ENCODE data around the gene CFAP299.

The CFAP299 gene

GRCh38 chr4:80500613-80501012, 165.1 kb downstream of the CFAP299 start:
- DNase-seq = no peak
- TF ChIP-seq GATA1 (IDR thresholded peaks at IDR 0.05; ENCODE audit: low read depth, low read length) = no peak
- no peak for TF ChIP-seq POLR2A (IDR thresholded peaks at IDR 0.05; ENCODE audit: low read length)

DNA sequence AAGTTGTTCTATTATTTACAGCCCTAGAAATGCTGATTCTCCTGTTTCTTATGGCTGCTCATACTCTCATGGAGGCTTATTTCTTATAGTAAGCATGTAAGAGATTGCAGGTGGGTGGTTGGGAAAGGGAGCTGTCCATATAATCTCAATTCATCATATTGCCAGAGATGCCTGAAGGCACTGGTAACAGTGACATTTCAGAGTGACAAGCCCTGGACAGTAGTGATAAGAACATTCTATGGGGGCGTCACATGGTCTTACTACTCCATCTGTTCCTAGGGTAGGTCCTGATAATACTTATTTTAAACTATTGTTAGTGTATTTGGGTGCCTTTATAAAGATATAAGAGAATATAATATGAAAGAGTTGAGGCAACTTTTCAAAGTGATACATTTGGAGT, 171.5 kb downstream of the CFAP299 start:
- peak; percentile 69 to 91 for DNase-seq
- TF ChIP-seq GATA1 (IDR thresholded peaks at IDR 0.05; ENCODE audit: low read depth, low read length) (no peak), POLR2A (IDR thresholded peaks at IDR 0.05; ENCODE audit: low read length) (no peak)

GRCh38 chr4:80507507-80507906, 172.0 kb downstream of the CFAP299 start:
- DNase-seq = peak; percentile 39 to 60
- TF ChIP-seq POLR2A (IDR thresholded peaks at IDR 0.05; ENCODE audit: low read length) (no peak), GATA1 (IDR thresholded peaks at IDR 0.05; ENCODE audit: low read depth, low read length) (no peak)

DNA sequence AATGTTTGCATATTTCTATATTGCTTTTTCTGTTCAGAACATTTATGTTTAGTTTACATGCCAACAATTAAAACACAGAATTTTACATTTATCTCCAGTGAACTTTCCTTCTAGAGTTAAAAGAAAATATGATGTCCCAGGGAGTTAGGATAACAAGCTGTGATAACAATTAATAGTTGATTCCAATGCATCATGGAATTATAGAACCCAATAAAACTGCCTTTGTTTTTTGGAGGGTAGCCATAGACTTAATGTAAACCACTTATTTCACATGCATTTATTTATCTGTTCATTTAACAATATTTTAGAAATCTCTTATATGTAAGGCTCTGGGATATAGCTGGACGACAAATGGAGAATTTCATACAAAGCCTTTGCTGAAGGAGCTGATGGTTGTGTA, 180.0 kb downstream of the CFAP299 start:
- DNase-seq = no peak
- TF ChIP-seq POLR2A (IDR thresholded peaks at IDR 0.05; ENCODE audit: low read length) (no peak), GATA1 (IDR thresholded peaks at IDR 0.05; ENCODE audit: low read depth, low read length) (no peak)

- DNase-seq = no peak
- no peak for TF ChIP-seq POLR2A (IDR thresholded peaks at IDR 0.05; ENCODE audit: low read length)
- no peak for TF ChIP-seq GATA1 (IDR thresholded peaks at IDR 0.05; ENCODE audit: low read depth, low read length)
Observed at GRCh38 chr4:80521438-80521837, 185.9 kb downstream of the CFAP299 start.

DNA sequence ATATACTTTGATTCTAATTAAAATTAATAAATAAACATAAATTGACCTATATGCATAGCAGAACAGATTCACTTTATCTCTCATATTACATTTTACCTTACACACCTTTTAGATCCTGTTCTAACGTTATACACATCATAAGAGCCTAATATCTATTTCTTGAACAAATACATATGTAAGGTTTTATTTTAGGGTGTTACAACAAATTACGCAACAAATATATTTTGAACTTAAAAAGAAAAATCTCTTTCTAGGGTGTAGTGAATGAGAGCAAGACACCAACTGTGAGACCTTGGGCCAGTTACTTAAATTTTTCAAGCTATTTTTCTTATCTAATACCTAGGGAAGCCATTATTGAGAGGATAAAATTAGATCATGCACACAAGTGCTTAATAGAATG, 191.2 kb downstream of the CFAP299 start:
- TF ChIP-seq POLR2A (IDR thresholded peaks at IDR 0.05; ENCODE audit: low read length) (no peak), GATA1 (IDR thresholded peaks at IDR 0.05; ENCODE audit: low read depth, low read length) (no peak)

GRCh38 chr4:80529026-80529425, 193.5 kb downstream of the CFAP299 start:
- DNase-seq = no peak
- TF ChIP-seq POLR2A (IDR thresholded peaks at IDR 0.05; ENCODE audit: low read length) (no peak), GATA1 (IDR thresholded peaks at IDR 0.05; ENCODE audit: low read depth, low read length) (no peak)

More for the DNA sequence above, 191.2 kb downstream of the CFAP299 start:
- DNase-seq = no peak

GRCh38 chr4:80532674-80533333, 197.3 kb downstream of the CFAP299 start:
- TF ChIP-seq GATA1 (IDR thresholded peaks at IDR 0.05; ENCODE audit: low read depth, low read length) (no peak), POLR2A (IDR thresholded peaks at IDR 0.05; ENCODE audit: low read length) (no peak)
- DNase-seq = no peak

DNA sequence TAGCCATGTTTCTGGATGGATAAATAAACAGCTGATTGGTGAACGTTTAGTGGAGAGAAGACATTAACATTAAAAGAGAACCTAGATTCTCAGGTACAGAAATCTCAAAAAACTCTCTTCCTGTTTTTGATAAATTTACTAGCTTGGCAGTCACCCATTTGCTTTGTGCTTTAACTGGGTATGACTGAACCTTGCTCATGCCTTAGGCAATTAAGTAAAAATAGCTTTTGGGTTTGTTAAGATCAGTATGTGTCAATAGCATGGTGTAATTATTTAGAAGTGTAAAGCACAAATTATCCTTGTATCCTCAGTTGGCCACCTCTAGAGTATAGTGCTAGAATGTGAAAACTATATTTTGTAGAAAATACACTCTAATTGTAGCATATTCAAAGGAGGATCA, 200.0 kb downstream of the CFAP299 start:
- no peak for DNase-seq

DNA sequence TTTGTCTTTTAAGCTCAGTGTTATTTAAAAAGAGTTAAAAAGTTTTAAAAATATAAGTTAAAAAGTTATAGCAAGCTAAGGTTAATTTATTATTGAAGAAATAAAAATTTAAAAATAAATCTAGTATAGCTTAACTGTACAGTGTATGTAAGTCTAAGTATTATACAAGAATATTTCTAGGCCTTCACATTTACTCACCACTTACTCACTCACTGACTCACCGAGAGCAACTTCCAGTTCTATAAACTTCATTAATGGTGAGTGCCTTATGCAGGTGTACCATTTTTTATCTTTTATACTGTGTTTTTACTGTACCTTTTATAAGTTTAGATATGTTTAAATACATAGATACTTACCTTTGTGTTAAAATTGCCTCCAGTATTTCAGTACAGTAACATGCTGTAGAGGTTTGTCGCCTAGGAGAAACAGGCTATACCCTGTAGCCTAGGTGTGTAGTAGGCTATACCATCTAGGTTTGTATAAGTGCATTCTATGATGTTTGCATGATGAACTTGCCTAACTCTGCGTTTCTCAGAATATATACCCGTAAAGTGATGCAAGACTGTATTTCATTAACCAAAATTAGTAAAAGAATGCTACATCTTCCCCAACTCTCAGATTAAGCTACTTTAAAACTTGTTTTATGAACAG, 202.9 kb downstream of the CFAP299 start:
- no peak for TF ChIP-seq POLR2A (IDR thresholded peaks at IDR 0.05; ENCODE audit: low read length)
- no peak for TF ChIP-seq GATA1 (IDR thresholded peaks at IDR 0.05; ENCODE audit: low read depth, low read length)
- no peak for DNase-seq

More for the DNA sequence above, 200.0 kb downstream of the CFAP299 start:
- TF ChIP-seq GATA1 (IDR thresholded peaks at IDR 0.05; ENCODE audit: low read depth, low read length) = no peak
- no peak for TF ChIP-seq POLR2A (IDR thresholded peaks at IDR 0.05; ENCODE audit: low read length)

- TF ChIP-seq POLR2A (IDR thresholded peaks at IDR 0.05; ENCODE audit: low read length) (no peak), GATA1 (IDR thresholded peaks at IDR 0.05; ENCODE audit: low read depth, low read length) (no peak)
- no peak for DNase-seq
Observed at GRCh38 chr4:80539190-80539589, 203.7 kb downstream of the CFAP299 start.

DNA sequence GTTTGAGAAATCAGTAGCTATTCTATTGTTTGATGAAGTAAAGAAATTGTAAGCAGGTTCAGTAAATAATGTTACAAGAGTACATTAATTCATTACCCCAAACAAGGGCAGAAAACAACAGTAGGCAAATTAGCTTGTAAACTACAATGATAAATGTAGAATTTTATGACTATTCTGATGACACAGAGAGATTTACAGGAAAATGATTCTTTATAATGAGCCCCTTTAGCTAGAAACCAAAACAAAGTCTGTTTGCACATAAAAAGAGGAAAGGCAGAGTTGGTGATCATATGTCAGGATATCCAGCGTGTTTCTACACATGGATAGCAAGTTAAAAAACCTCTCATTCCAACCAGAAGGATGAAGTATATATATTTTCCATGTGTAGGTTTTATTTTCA, 204.8 kb downstream of the CFAP299 start:
- no peak for DNase-seq
- TF ChIP-seq POLR2A (IDR thresholded peaks at IDR 0.05; ENCODE audit: low read length) (no peak), GATA1 (IDR thresholded peaks at IDR 0.05; ENCODE audit: low read depth, low read length) (no peak)

DNA sequence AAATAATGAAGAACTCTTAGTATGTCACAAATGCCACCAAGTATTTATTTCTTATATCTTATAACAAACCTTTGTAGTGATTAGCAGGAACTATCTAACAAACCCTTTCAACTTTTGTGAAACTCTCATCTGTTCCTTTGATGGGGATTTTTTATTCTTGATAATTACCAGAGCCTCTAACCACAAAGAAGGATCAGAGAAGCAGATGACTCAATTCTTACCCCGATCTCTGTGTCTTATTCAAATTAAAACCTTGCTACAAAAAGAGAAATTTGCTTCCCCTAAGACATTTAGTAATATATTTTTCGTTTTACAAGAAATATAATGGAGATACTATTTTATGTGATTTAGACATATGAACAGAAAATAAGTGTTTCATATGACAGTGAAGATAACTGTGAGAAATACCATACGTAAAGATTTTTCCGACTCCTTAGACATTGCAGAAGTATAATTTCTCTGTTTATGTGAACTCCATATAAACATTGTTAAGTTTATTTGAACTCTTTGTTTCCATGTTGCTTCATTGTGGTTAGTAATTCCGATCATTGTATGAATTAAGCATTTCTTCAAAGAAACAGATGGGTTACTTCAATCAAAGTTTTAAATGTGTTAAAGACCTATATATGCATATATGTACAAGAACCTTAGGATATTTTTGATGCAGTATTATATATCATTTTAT, 205.4 kb downstream of the CFAP299 start:
- no peak for DNase-seq
- no peak for TF ChIP-seq POLR2A (IDR thresholded peaks at IDR 0.05; ENCODE audit: low read length)
- no peak for TF ChIP-seq GATA1 (IDR thresholded peaks at IDR 0.05; ENCODE audit: low read depth, low read length)

GRCh38 chr4:80542747-80543146, 207.2 kb downstream of the CFAP299 start:
- TF ChIP-seq GATA1 (IDR thresholded peaks at IDR 0.05; ENCODE audit: low read depth, low read length) (no peak), POLR2A (IDR thresholded peaks at IDR 0.05; ENCODE audit: low read length) (no peak)
- DNase-seq = no peak
